ENCODE data around the gene SELENOI.
"Not testable (repeated sequence)": the region's sequence is repeated elsewhere in the genome, so short reads cannot be mapped to it uniquely, and the experiment has no call there.

SELENOI gene

GRCh38 chr2:26356771-26357170 lies 10.8 kb downstream of the SELENOI start:
- no peak for DNase-seq (ENCODE audit: low spot score)

- DNase-seq (ENCODE audit: low spot score) = no peak
Observed at GRCh38 chr2:26359886-26360473, 14.0 kb downstream of the SELENOI start.

DNA sequence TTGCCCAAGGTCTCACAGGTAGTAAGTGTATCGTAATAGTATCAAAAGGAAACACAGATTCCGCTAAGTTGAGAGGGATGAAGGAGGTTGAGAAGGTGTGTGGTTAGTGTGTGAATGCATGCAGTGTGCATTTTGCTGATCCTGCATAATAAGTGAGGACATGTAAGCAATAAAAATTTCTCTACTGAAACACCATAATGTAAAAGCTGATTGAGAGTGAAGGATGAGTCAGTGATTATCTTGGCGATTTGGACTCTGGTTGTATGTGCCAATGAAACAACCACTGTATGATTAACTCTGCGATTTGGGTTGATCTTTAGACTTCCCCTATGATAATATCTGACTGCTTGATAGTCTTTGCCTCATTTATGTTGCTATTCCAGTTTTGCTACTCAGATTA lies 17.4 kb downstream of the SELENOI start:
- no peak for DNase-seq (ENCODE audit: low spot score)

GRCh38 chr2:26363958-26364357 lies 18.0 kb downstream of the SELENOI start:
- no peak for DNase-seq (ENCODE audit: low spot score)

DNA sequence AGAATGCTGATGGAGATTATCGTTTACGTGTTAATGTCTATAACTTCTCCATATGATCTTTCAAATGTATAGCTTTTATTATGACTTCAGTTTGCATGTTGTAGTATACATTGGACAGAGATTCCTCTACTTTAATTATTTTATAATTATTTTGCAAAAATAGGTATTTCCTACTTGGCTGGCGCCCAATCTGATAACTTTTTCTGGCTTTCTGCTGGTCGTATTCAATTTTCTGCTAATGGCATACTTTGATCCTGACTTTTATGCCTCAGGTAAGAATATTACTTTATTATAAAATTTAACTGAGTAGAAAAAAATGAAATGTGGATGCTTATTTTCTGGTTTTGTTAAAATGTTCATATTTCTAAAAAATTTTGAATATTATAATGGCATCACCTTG lies 18.7 kb downstream of the SELENOI start:
- no peak for DNase-seq (ENCODE audit: low spot score)

DNA sequence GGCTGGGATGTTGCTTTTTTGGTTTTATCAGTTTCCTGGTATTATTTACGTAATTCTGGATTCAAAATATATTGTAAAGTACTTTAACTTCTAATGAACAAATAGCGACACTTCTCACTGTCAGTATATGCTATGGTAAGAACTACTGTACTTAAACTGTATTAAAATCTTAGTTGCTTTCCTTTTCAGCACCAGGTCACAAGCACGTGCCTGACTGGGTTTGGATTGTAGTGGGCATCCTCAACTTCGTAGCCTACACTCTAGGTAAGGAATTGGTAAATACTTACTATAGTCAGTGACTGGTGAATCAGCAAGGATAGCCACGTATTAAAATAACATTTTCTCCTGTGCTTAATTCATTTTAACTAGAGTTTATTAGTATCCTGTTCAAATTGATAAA lies 21.0 kb downstream of the SELENOI start:
- no peak for DNase-seq (ENCODE audit: low spot score)

DNA sequence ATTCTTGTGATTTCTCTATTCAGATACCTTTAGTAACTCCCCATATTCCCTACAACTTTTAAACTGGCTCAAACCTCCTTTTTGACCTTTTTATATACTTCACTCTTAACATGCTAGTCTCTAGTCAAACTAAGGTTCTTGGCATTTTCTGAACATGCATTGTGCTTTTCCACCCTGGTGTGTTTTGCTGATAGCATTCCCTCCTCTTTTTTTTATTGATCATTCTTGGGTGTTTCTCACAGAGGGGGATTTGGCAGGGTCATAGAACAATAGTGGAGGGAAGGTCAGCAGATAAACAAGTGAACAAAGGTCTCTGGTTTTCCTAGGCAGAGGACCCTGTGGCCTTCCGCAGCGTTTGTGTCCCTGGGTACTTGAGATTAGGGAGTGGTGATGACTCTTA lies 23.7 kb downstream of the SELENOI start:
- DNase-seq (ENCODE audit: low spot score) = not testable (repeated sequence)

DNA sequence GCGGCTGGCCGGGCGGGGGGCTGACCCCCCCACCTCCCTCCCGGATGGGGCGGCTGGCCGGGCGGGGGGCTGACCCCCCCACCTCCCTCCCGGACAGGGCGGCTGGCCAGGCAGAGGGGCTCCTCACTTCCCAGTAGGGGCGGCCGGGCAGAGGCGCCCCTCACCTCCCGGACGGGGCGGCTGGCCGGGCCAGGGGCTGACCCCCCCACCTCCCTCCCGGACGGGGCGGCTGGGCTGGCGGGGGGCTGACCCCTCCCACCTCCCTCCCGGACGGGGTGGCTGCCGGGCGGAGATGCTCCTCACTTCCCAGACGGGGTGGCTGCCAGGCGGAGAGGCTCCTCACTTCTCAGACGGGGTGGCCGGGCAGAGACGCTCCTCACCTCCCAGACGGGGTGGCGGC lies 25.0 kb downstream of the SELENOI start:
- not testable (repeated sequence) for DNase-seq (ENCODE audit: low spot score)

- DNase-seq (ENCODE audit: low spot score) = no peak
Observed at GRCh38 chr2:26376799-26377198, 30.9 kb downstream of the SELENOI start.

- no peak for DNase-seq (ENCODE audit: low spot score)
Observed at GRCh38 chr2:26380281-26380680, 34.3 kb downstream of the SELENOI start.

- DNase-seq (ENCODE audit: low spot score) = no peak
Observed at GRCh38 chr2:26382564-26382963, 36.6 kb downstream of the SELENOI start.

DNA sequence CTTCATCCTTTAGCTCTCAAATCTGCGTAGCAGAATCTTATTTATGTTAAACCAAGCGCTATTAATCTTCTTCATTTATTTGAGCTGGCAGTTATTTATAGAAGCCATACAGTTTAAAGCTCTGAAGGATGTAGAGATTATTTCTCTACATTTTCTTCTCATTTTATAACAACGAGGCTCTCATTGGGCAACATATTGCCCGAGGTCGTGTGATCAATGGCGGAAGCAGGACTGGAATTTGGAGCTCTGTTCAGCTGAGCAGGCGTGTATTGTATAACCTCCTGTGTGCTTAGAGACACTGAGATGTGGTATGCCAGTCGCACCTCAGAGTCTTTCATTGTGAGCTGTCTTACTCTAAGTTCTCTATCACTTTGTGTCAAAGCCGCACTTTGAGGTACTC lies 38.2 kb downstream of the SELENOI start:
- no peak for DNase-seq (ENCODE audit: low spot score)

DNA sequence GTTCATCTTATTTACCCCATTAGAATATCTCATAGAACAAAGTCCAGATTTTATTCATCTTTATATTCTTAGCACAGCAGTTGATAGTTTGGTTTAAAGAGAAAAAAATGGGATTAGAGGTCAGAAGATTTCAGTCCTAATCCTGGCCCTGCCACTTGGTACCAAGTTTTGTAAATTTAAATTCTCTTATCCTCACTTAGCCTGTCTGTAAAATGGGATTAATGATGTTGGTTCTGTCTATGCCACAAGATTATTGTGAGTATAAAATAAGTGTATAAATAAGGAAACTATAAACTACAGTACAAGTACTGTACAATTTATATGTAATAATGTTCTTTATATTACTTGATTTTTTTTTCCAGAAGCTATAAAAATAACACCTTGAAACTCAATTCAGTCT lies 38.7 kb downstream of the SELENOI start:
- no peak for DNase-seq (ENCODE audit: low spot score)

GRCh38 chr2:26387189-26387588 lies 41.2 kb downstream of the SELENOI start:
- DNase-seq (ENCODE audit: low spot score) = no peak

DNA sequence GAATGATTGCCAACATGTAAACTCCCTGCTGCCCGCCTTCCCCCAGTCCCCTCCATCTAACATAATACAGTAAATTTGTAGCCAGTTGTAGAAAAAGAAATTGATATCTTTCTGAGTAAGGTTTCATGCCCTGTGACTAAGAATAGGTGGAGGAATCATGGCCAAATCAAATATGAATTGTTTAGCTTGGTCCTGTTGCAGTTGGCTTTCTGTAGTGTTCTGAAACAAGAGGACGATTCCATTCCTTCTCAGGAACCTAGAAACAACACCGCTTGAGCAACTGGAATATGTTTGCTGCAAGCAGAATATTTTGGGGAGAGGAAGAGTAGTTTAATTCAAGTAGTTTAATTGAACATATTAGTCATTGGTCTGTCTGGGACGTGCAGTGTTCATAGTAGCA lies 48.8 kb downstream of the SELENOI start:
- no peak for DNase-seq (ENCODE audit: low spot score)

DNA sequence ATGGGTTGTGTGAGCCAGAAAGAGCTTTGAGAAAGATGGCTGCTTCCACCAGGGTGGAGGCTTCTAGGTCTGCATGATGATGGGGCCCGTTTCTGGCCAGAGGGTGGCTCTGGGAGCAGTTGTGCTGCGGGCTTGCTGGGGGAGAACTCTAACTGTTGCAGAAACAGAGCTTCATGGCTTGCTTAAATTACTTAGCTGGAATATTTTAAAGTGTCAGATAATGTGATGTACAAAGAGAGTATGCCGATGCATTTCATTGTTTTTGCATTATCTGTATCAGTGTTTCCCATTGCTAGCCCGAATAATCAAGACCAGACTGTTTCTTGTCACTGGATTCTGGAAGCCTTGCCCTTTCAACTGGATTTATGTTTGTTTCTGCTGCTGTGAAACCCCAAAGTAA lies 49.5 kb downstream of the SELENOI start:
- no peak for DNase-seq (ENCODE audit: low spot score)

DNA sequence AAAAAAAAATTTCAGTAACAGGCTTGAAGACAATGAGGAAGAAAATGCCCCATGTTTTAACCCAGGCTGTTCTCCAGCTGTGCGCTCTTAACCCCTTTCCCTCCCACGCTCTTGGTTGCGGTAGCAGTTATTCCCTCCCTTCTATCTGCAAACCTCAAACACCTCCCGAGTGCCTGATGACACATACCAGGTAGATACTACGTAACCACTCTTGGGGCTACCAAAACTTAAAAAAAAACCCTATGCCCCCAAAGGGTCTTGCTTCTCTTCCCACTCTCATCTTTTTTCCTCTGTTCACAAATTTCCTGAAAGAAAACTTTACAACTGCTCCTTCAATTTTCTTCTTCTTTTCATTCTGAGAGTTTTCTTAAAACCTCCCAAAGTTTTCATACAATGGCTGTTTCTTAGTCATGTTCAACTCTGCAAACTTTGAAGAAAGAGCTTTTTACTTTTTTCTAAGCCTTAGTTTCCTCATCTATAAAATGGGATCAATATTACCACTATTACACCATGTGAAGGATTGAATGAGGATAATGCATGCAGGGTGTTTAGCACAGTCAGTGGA lies 50.9 kb downstream of the SELENOI start:
- DNase-seq (ENCODE audit: low spot score) = no peak

- DNase-seq (ENCODE audit: low spot score) = no peak
Observed at GRCh38 chr2:26399771-26400376, 53.9 kb downstream of the SELENOI start.

DNA sequence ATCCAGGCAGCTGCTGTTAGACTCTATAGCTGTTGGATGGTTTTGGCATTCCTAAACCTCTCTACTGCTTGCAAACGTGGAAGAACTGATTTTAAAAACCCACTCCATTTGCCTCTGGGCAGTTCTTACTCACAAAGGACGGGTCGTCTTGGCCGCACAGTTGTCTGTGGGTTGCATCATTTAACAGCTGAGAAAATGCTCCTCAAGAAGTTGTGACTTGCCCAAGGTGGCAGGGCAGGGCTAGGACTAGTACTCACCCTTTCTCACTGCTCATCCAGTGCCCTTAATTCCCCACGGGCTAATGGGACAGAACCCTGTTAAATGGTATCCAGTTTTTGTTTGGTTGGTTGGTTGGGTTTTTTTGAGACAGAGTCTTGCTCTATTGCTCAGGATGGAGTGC lies 54.8 kb downstream of the SELENOI start:
- no peak for DNase-seq (ENCODE audit: low spot score)

- peak; percentile 85 for DNase-seq (ENCODE audit: low spot score)
Observed at GRCh38 chr2:26401739-26402541, 56.0 kb downstream of the SELENOI start, which contains the start of gene DRC1. DRC1 (plus strand) TSS chr2:26401920; CDS start chr2:26401990, 70 bp downstream.

DNA sequence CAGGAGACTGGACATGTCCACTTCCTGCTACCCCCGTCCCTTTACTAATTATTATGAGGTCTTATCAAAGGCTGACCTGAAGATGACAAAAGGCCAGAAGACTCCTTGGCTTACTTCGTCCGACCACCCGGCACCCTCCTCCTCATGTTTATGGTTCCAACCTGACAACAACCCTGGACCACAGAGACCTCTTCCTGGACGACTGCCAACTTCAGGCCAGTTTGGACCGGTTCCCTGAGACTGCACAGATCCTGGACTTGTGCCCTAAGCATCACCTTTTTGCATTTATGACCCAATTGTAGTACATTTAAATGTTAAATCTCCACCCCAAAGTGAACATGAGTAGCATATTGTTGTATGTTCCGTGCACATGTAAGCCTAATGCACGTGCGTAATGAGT lies 61.6 kb downstream of the SELENOI start:
- DNase-seq (ENCODE audit: low spot score) = no peak

GRCh38 chr2:26409785-26410184 lies 63.8 kb downstream of the SELENOI start:
- no peak for DNase-seq (ENCODE audit: low spot score)

DNA sequence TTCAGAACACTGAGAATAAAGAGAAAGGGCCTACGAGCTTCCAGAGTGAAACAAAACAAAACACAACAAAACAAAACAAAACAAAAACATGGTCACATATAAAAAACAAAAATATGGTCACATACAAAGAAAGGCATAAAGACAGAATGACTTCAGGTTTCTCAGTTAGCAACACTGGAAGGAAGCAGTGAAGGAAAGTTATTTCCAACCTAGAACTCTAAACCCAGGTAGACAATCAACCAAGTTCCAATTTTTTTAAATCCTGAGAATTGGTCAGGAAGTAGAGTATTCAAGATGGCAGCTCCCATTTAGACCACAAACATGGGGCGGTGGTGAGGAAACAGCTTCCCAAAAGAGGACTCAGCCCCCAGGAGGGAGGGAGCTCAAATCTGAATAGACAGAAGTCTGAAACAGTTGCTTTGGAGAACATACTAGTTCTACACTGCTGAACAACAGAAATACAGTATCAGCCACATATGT lies 64.9 kb downstream of the SELENOI start:
- no peak for DNase-seq (ENCODE audit: low spot score)

Measured in left forelimb (tissue), 1 donor.